GM23338 (cell line): Measurements from ENCODE around the gene DECR2.
"Not testable (repeated sequence)": the region's sequence is repeated elsewhere in the genome, so short reads cannot be mapped to it uniquely, and the experiment has no call there.

ENCODE experiments used
- CREB1 ChIP-seq: fragments of 250-450 bp; sonication (Bioruptor Pico); IDR thresholded peaks from 2 replicates; pipeline ENCODE4 v1.5.0; 2020; ENCODE audit warnings: low read depth, mild to moderate bottlenecking, moderate library complexity
- EZH2 ChIP-seq: fragments of 200-600 bp; sonication (generic); IDR thresholded peaks from one replicate; pipeline ENCODE4 v1.8.0; 2017; ENCODE audit warnings: antibody characterized with exemption, mild to moderate bottlenecking, low read depth; ENCODE audit not compliant: unreplicated experiment
- EZH2phosphoT487 ChIP-seq: fragments of 200-600 bp; sonication (generic); IDR thresholded peaks from one replicate; pipeline ENCODE4 v1.8.1; 2018; ENCODE audit warnings: antibody characterized with exemption; ENCODE audit not compliant: unreplicated experiment
- JUNB ChIP-seq: IDR thresholded peaks from one replicate; pipeline ENCODE4 v1.6.1; 2016; ENCODE audit warnings: antibody characterized with exemption; ENCODE audit not compliant: unreplicated experiment
- POLR2AphosphoS5 ChIP-seq: IDR thresholded peaks from 2 replicates; pipeline ENCODE4 v1.6.1; 2016; ENCODE audit warnings: antibody characterized with exemption, low read depth
- STAT1 ChIP-seq: IDR thresholded peaks from one replicate; pipeline ENCODE4 v1.6.1; 2016; ENCODE audit warnings: antibody characterized with exemption; ENCODE audit not compliant: unreplicated experiment
- ZNF114 ChIP-seq: fragments of 250-450 bp; sonication (Bioruptor Pico); IDR thresholded peaks from 2 replicates; pipeline ENCODE4 v1.5.0; 2020; ENCODE audit warnings: mild to moderate bottlenecking, moderate library complexity
- ZNF331 ChIP-seq: fragments of 250-450 bp; sonication (Bioruptor Pico); IDR thresholded peaks from 2 replicates; pipeline ENCODE4 v1.5.0; 2020; ENCODE audit warnings: low read depth, mild to moderate bottlenecking, moderate library complexity
- TF ChIP-seq, protein P1 (sequence below), 2 experiments: fragments of 200-600 bp in 1 of 2; sonication (generic) in 1 of 2; conservative IDR thresholded peaks; 2 replicates each; pipeline versions ENCODE4 v1.5.1 to v1.6.1; 2016 to 2017; ENCODE audit warnings: antibody characterized with exemption in 2 of 2, low read depth in 2 of 2, mild to moderate bottlenecking in 2 of 2, moderate library complexity in 1 of 2
- TF ChIP-seq, protein P2 (sequence below): IDR thresholded peaks from one replicate; pipeline ENCODE4 v1.6.1; 2018; ENCODE audit warnings: antibody characterized with exemption; ENCODE audit not compliant: unreplicated experiment
- TF ChIP-seq, protein P3 (sequence below): IDR thresholded peaks from 2 replicates; pipeline ENCODE4 v1.6.1; 2016; ENCODE audit warnings: antibody characterized with exemption
- TF ChIP-seq, protein P4 (sequence below): fragments of 250-450 bp; sonication (Bioruptor Pico); IDR thresholded peaks from 2 replicates; pipeline ENCODE4 v1.5.0; 2020; ENCODE audit warnings: mild to moderate bottlenecking, moderate library complexity

DNA sequence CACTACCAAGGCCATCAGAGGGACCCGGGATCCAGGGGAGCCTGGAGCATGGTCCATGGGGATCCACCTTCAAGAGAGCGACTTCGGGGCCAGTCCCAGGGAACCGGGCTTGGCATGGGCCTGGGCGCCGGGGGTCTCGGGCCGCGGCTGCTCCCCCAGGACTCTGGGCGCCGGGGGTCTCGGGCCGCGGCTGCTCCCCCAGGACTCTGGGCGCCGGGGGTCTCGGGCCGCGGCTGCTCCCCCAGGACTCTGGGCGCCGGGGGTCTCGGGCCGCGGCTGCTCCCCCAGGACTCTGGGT is 39.0 kb upstream of the DECR2 start:
- TF ChIP-seq, protein P1, sequence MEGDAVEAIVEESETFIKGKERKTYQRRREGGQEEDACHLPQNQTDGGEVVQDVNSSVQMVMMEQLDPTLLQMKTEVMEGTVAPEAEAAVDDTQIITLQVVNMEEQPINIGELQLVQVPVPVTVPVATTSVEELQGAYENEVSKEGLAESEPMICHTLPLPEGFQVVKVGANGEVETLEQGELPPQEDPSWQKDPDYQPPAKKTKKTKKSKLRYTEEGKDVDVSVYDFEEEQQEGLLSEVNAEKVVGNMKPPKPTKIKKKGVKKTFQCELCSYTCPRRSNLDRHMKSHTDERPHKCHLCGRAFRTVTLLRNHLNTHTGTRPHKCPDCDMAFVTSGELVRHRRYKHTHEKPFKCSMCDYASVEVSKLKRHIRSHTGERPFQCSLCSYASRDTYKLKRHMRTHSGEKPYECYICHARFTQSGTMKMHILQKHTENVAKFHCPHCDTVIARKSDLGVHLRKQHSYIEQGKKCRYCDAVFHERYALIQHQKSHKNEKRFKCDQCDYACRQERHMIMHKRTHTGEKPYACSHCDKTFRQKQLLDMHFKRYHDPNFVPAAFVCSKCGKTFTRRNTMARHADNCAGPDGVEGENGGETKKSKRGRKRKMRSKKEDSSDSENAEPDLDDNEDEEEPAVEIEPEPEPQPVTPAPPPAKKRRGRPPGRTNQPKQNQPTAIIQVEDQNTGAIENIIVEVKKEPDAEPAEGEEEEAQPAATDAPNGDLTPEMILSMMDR (conservative IDR thresholded peaks at IDR 0.05; ENCODE audit: low read depth in 2 of 2), result not testable (repeated sequence)
- TF ChIP-seq, protein P2, sequence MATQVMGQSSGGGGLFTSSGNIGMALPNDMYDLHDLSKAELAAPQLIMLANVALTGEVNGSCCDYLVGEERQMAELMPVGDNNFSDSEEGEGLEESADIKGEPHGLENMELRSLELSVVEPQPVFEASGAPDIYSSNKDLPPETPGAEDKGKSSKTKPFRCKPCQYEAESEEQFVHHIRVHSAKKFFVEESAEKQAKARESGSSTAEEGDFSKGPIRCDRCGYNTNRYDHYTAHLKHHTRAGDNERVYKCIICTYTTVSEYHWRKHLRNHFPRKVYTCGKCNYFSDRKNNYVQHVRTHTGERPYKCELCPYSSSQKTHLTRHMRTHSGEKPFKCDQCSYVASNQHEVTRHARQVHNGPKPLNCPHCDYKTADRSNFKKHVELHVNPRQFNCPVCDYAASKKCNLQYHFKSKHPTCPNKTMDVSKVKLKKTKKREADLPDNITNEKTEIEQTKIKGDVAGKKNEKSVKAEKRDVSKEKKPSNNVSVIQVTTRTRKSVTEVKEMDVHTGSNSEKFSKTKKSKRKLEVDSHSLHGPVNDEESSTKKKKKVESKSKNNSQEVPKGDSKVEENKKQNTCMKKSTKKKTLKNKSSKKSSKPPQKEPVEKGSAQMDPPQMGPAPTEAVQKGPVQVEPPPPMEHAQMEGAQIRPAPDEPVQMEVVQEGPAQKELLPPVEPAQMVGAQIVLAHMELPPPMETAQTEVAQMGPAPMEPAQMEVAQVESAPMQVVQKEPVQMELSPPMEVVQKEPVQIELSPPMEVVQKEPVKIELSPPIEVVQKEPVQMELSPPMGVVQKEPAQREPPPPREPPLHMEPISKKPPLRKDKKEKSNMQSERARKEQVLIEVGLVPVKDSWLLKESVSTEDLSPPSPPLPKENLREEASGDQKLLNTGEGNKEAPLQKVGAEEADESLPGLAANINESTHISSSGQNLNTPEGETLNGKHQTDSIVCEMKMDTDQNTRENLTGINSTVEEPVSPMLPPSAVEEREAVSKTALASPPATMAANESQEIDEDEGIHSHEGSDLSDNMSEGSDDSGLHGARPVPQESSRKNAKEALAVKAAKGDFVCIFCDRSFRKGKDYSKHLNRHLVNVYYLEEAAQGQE, result not testable (repeated sequence)
- TF ChIP-seq EZH2; EZH2phosphoT487; POLR2AphosphoS5; JUNB; STAT1; CREB1 (CRISPR knock-in tag); ZNF114; ZNF331: not testable (repeated sequence)
- TF ChIP-seq, protein P3, sequence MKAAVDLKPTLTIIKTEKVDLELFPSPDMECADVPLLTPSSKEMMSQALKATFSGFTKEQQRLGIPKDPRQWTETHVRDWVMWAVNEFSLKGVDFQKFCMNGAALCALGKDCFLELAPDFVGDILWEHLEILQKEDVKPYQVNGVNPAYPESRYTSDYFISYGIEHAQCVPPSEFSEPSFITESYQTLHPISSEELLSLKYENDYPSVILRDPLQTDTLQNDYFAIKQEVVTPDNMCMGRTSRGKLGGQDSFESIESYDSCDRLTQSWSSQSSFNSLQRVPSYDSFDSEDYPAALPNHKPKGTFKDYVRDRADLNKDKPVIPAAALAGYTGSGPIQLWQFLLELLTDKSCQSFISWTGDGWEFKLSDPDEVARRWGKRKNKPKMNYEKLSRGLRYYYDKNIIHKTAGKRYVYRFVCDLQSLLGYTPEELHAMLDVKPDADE, result not testable (repeated sequence)
- TF ChIP-seq, protein P4, sequence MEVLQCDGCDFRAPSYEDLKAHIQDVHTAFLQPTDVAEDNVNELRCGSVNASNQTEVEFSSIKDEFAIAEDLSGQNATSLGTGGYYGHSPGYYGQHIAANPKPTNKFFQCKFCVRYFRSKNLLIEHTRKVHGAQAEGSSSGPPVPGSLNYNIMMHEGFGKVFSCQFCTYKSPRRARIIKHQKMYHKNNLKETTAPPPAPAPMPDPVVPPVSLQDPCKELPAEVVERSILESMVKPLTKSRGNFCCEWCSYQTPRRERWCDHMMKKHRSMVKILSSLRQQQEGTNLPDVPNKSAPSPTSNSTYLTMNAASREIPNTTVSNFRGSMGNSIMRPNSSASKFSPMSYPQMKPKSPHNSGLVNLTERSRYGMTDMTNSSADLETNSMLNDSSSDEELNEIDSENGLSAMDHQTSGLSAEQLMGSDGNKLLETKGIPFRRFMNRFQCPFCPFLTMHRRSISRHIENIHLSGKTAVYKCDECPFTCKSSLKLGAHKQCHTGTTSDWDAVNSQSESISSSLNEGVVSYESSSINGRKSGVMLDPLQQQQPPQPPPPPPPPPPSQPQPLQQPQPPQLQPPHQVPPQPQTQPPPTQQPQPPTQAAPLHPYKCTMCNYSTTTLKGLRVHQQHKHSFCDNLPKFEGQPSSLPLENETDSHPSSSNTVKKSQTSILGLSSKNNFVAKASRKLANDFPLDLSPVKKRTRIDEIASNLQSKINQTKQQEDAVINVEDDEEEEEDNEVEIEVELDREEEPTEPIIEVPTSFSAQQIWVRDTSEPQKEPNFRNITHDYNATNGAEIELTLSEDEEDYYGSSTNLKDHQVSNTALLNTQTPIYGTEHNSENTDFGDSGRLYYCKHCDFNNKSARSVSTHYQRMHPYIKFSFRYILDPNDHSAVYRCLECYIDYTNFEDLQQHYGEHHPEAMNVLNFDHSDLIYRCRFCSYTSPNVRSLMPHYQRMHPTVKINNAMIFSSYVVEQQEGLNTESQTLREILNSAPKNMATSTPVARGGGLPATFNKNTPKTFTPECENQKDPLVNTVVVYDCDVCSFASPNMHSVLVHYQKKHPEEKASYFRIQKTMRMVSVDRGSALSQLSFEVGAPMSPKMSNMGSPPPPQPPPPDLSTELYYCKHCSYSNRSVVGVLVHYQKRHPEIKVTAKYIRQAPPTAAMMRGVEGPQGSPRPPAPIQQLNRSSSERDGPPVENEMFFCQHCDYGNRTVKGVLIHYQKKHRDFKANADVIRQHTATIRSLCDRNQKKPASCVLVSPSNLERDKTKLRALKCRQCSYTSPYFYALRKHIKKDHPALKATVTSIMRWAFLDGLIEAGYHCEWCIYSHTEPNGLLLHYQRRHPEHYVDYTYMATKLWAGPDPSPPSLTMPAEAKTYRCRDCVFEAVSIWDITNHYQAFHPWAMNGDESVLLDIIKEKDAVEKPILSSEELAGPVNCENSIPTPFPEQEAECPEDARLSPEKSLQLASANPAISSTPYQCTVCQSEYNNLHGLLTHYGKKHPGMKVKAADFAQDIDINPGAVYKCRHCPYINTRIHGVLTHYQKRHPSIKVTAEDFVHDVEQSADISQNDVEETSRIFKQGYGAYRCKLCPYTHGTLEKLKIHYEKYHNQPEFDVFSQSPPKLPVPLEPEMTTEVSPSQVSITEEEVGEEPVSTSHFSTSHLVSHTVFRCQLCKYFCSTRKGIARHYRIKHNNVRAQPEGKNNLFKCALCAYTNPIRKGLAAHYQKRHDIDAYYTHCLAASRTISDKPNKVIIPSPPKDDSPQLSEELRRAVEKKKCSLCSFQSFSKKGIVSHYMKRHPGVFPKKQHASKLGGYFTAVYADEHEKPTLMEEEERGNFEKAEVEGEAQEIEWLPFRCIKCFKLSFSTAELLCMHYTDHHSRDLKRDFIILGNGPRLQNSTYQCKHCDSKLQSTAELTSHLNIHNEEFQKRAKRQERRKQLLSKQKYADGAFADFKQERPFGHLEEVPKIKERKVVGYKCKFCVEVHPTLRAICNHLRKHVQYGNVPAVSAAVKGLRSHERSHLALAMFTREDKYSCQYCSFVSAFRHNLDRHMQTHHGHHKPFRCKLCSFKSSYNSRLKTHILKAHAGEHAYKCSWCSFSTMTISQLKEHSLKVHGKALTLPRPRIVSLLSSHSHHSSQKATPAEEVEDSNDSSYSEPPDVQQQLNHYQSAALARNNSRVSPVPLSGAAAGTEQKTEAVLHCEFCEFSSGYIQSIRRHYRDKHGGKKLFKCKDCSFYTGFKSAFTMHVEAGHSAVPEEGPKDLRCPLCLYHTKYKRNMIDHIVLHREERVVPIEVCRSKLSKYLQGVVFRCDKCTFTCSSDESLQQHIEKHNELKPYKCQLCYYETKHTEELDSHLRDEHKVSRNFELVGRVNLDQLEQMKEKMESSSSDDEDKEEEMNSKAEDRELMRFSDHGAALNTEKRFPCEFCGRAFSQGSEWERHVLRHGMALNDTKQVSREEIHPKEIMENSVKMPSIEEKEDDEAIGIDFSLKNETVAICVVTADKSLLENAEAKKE, result not testable (repeated sequence)
